ENCODE results near the gene LAYN.

The LAYN gene

GRCh38 chr11:111540114-111540936 lies at the start of gene LAYN:
TSS of gene LAYN (plus strand) at chr11:111540720. CDS start at chr11:111540844, 124 bp downstream.
- DNase-seq (peak; percentile 84), ATAC-seq (peak; percentile 57)

- no peak for ATAC-seq
- DNase-seq: no peak
Observed at GRCh38 chr11:111494040-111494439, 46.5 kb upstream of the LAYN start.

- no peak for ATAC-seq
Observed at GRCh38 chr11:111499483-111499882, 41.0 kb upstream of the LAYN start.

DNA sequence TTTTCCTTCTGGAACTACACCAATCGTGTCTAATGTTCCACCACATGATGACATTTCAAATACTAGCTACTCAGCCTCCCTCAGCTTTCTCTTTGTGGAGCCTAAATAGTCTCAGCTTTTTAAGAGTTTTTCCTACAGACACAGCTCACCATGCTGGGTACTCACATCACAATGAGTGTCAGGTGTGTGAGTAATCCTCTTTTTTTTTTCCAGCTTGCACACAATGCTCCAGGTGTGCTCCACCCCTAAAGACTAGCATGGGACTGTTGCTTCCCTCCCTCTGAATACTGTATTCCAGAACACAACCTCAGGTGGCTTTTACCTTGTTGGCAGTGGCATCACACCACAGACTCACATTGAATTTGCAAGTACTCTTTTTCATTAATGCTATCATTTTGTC lies 40.0 kb upstream of the LAYN start:
- no peak for DNase-seq
- no peak for ATAC-seq

More at GRCh38 chr11:111499483-111499882, 41.0 kb upstream of the LAYN start:
- no peak for DNase-seq

GRCh38 chr11:111502611-111503010 lies 37.9 kb upstream of the LAYN start:
- ATAC-seq (no peak), DNase-seq (no peak)

DNA sequence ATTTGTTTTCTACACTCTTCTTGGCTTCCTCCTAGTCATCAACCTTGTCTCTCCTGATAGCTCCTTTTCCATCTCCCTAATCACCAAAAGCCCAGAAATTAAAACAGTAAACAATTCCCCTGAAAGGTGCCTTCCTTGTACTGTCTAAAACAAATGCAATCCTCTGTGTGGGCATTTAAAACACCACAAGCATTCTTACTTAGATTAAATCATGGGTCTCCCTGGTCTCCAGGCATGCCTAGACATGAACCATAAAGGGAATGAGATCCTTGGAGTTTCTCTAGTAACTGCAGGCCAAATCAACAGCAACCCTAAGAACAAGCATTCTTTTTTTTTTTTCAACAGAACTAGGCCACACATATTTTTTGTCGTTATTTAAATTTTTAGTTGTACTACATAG lies 30.2 kb upstream of the LAYN start:
- DNase-seq (no peak), ATAC-seq (no peak)

- ATAC-seq (peak; percentile 64), DNase-seq (peak; percentile 51)
Observed at GRCh38 chr11:111512296-111513239, 28.0 kb upstream of the LAYN start, which contains the start of gene BTG4. TSS of gene BTG4 (minus strand) at chr11:111512386. CDS start at chr11:111498776, 13,610 bp downstream.

GRCh38 chr11:111513240-111513605 lies 27.3 kb upstream of the LAYN start:
- DNase-seq (no peak), ATAC-seq (peak; percentile 51)

- DNase-seq (peak; percentile 40), ATAC-seq (no peak)
Observed at GRCh38 chr11:111514216-111515031, 26.1 kb upstream of the LAYN start, which contains the start of gene HOATZ. TSS of gene HOATZ (plus strand) at chr11:111514778. CDS start at chr11:111514785, 7 bp downstream.

GRCh38 chr11:111515591-111515990 lies 24.9 kb upstream of the LAYN start:
- no peak for ATAC-seq

DNA sequence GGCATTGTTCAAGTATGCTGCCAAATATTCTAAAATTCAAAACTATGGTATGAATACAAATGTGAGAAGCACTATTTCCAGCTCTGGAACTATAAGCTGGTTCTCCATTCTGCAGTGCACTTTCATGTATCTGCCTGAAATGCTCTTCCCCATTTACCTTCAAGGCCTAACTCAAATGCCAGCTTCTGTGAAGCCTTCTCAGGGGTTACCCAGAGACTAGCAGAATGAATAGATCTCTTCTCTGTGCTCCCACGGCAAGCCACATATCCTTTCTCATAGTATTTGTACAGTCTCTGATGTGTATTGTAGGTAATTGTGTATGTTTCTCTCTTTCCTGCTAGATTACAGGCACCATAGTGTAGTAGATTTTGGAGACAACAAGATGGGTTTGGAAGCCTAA lies 21.9 kb upstream of the LAYN start:
- ATAC-seq (no peak), DNase-seq (no peak)

More at GRCh38 chr11:111515591-111515990, 24.9 kb upstream of the LAYN start:
- DNase-seq: no peak

DNA sequence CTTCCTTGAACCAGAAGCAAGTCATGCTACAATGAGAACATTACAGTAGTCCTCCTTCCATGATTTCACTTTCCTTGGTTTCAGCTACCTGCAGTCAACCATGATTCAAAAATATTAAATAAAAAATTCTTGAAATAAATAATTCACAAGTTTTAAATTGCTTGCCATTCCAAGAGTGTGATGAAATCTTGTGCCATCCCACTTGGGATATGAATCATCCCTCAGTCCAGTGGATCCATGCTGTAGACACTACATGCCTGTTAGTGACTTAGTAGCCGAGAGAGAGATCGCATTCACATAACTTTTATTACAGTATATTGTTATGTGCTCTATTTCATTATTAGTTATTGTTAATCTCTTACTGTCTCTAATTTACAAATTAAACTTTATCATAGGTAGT lies 20.0 kb upstream of the LAYN start:
- ATAC-seq: no peak

GRCh38 chr11:111521135-111521534 lies 19.4 kb upstream of the LAYN start:
- peak; percentile 42 for ATAC-seq
- no peak for DNase-seq

More for the DNA sequence above, 20.0 kb upstream of the LAYN start:
- DNase-seq: no peak

GRCh38 chr11:111522426-111522825 lies 18.1 kb upstream of the LAYN start:
- no peak for ATAC-seq
- no peak for DNase-seq

GRCh38 chr11:111523343-111523742 lies 17.2 kb upstream of the LAYN start:
- ATAC-seq (peak; percentile 77), DNase-seq (no peak)

DNA sequence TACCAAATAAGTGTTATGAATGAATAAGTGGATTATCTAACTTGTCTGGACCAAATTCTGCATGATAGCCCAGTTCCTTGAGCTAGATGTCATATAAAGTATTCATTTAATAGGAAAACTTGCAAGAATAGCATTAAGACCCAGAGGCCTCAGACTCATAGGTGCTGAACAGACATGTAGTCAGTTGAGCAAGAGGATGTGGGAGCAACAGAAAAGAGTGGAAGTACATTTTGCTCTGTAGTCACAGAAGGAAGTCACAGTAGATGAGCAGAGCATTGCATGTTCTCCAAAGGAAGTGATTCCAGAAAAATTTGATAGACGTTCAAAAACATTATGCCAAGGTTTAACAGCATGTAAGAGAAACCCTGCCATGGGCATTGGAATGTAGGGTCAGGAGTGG lies 16.5 kb upstream of the LAYN start:
- no peak for DNase-seq
- ATAC-seq: no peak

- ATAC-seq (no peak), DNase-seq (no peak)
Observed at GRCh38 chr11:111525456-111525855, 15.1 kb upstream of the LAYN start.

GRCh38 chr11:111526501-111526900 lies 14.0 kb upstream of the LAYN start:
- no peak for DNase-seq
- peak; percentile 74 for ATAC-seq

DNA sequence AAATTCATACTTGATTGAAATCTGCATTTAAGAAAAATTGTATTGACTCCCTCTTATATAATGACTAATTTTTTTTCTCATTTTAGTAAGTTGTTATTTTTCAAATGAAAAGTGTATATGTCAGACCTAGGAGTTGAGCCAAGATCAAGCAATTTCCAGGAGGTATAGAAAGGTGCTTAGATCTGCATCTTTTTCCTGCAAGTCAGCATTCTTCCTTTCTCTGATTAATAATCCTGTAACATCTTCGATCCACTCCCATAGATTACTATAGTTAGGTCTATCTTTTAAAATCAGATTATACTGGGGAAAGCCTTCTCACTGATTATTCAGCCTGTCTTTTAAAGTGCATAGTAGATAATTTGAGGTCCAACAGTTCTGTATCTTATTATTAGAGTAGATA lies 13.2 kb upstream of the LAYN start:
- ATAC-seq: no peak
- no peak for DNase-seq

DNA sequence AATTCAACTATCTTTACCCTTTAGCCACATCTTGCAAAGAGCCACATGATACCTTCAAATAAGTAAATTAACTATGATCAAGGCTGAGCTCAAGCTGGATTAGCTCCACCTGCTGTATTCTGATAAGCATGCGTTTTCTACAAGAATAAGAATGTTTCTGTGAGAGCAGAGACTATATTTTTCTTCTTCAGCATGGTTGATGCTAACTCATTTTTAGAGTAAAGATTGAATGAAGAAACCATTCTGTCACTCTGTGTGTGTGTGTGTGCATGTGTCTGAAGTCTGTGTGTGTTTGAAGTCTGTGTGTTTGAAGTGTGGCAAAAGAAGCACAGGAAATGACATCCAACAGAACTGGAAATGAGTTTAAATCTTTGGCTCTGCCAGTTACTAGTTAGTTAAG lies 12.0 kb upstream of the LAYN start:
- DNase-seq: no peak
- no peak for ATAC-seq

GRCh38 chr11:111530091-111530490 lies 10.4 kb upstream of the LAYN start:
- DNase-seq (no peak), ATAC-seq (no peak)

- DNase-seq (no peak), ATAC-seq (peak; percentile 17)
Observed at GRCh38 chr11:111531136-111531535, 9.4 kb upstream of the LAYN start.

All from stimulated activated naive CD8-positive, alpha-beta T cell treated with anti-CD3 and anti-CD28 coated beads, Interleukin-15, Interleukin-2, amounts not matched to agents 100 U/mL and 50 U/mL, for 24 hours (primary cell).